Panc1 (cell line): ENCODE data around the gene RSPRY1.

Experiments
- CTCF ChIP-seq: fragments of 450-650 bp; IDR thresholded peaks from 2 replicates; pipeline ENCODE4 v1.5.1; 2017; ENCODE audit warnings: mild to moderate bottlenecking
- TCF7L2 ChIP-seq: IDR thresholded peaks from 2 replicates; pipeline ENCODE4 v1.6.1; 2011; ENCODE audit warnings: mild to moderate bottlenecking, low read depth, low read length, inconsistent platforms

DNA sequence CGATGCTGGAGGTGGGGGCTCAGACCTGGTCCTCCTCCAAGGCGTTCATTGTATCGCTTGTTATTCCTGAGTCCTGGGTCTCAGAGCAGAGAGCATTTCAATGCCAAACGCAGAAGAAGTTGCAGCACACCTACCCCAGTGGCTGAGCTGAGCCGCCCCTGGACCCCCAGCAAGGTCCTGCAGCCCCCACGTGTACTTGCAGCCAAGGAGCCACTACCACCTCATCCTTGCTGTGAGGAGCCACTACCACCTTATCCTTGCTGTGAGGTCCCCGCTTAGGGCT, 84.9 kb downstream of the RSPRY1 start:
- TF ChIP-seq CTCF (no peak), TCF7L2 (no peak)
